Liver (tissue), 9 donors: ENCODE data around the gene LRRC75B. TPM values are rescaled to one million over a fixed set of nuclear protein-coding genes. Genes with fewer than 3 reads are reported as not detected.

Source experiments
- DNase-seq: peaks from one replicate; pipeline ENCODE4 v3.0.0-alpha.2; 2017; ENCODE audit warnings: low spot score
- H3K27ac ChIP-seq, 2 donors: one replicate each; pipeline ENCODE4 v1.7.0; 2013; ENCODE audit warnings: inconsistent platforms in 2 of 2, low read length in 2 of 2, control low read depth in 1 of 2, low read depth in 1 of 2, mild to moderate bottlenecking in 1 of 2
- H3K27me3 ChIP-seq, 4 donors: one replicate each; pipeline versions ENCODE4 v1.6.1 to v1.7.0; 2013; ENCODE audit warnings: low read length in 3 of 4, inconsistent platforms in 1 of 4, mild to moderate bottlenecking in 1 of 4, moderate library complexity in 1 of 4; ENCODE audit not compliant: control insufficient read depth in 4 of 4, insufficient read depth in 4 of 4
- H3K36me3 ChIP-seq, 4 donors: one replicate each; pipeline versions ENCODE4 v1.6.1 to v1.7.0; 2013; ENCODE audit warnings: low read length in 3 of 4, mild to moderate bottlenecking in 3 of 4, low read depth in 1 of 4, moderate library complexity in 1 of 4; ENCODE audit not compliant: control insufficient read depth in 4 of 4, insufficient read depth in 3 of 4
- H3K4me1 ChIP-seq, 4 donors: one replicate each; pipeline versions ENCODE4 v1.6.1 to v1.7.0; 2013; ENCODE audit warnings: low read length in 3 of 4, mild to moderate bottlenecking in 3 of 4, moderate library complexity in 1 of 4; ENCODE audit not compliant: control insufficient read depth in 4 of 4, insufficient read depth in 4 of 4
- H3K4me3 ChIP-seq, 3 donors: one replicate each; pipeline versions ENCODE4 v1.6.1 to v1.7.0; 2013; ENCODE audit warnings: low read length in 3 of 3, control low read depth in 1 of 3, low read depth in 1 of 3, mild to moderate bottlenecking in 1 of 3
- H3K9ac ChIP-seq, 2 donors: one replicate each; pipeline ENCODE4 v1.7.0; 2013; ENCODE audit warnings: low read length in 2 of 2, mild to moderate bottlenecking in 2 of 2, moderate library complexity in 2 of 2, control low read depth in 1 of 2, low read depth in 1 of 2
- H3K9me3 ChIP-seq, 4 donors: one replicate each; pipeline versions ENCODE4 v1.6.1 to v1.7.0; 2013; ENCODE audit warnings: low read length in 3 of 4; ENCODE audit not compliant: control insufficient read depth in 4 of 4
- EGR1 ChIP-seq, 2 donors: IDR thresholded peaks; 2 replicates each; pipeline ENCODE4 v1.6.1; 2016 to 2018; ENCODE audit warnings: antibody characterized with exemption in 2 of 2, low read depth in 2 of 2
- FOXA1 ChIP-seq: IDR thresholded peaks from 2 replicates; pipeline ENCODE4 v1.6.1; 2016; ENCODE audit warnings: antibody characterized with exemption
- FOXA2 ChIP-seq: IDR thresholded peaks from 2 replicates; pipeline ENCODE4 v1.6.1; 2016; ENCODE audit warnings: antibody characterized with exemption
- GABPA ChIP-seq, 2 donors: IDR thresholded peaks in 1 of 2; conservative IDR thresholded peaks in 1 of 2; 2 replicates each; pipeline ENCODE4 v1.6.1; 2016; ENCODE audit warnings: antibody characterized with exemption in 2 of 2, mild to moderate bottlenecking in 1 of 2, moderate library complexity in 1 of 2
- HNF4A ChIP-seq, 2 donors: conservative IDR thresholded peaks; 2 replicates each; pipeline ENCODE4 v1.6.1; 2016; ENCODE audit warnings: antibody characterized with exemption in 2 of 2, mild to moderate bottlenecking in 2 of 2
- HNF4G ChIP-seq: IDR thresholded peaks from 2 replicates; pipeline ENCODE4 v1.6.1; 2016; ENCODE audit warnings: antibody characterized with exemption
- JUND ChIP-seq, 2 donors: IDR thresholded peaks; 2 replicates each; pipeline ENCODE4 v1.6.1; 2016; ENCODE audit warnings: antibody characterized with exemption in 2 of 2
- NR2F2 ChIP-seq: IDR thresholded peaks from 2 replicates; pipeline ENCODE4 v1.6.1; 2016; ENCODE audit warnings: antibody characterized with exemption
- RAD21 ChIP-seq, 2 donors: IDR thresholded peaks; 2 replicates each; pipeline ENCODE4 v1.6.1; 2016; ENCODE audit warnings: antibody characterized with exemption in 2 of 2, mild to moderate bottlenecking in 2 of 2
- RXRA ChIP-seq, 2 donors: IDR thresholded peaks; 2 replicates each; pipeline ENCODE4 v1.6.1; 2017 to 2018; ENCODE audit warnings: antibody characterized with exemption in 2 of 2, mild to moderate bottlenecking in 1 of 2
- SP1 ChIP-seq: IDR thresholded peaks from 2 replicates; pipeline ENCODE4 v1.6.1; 2018; ENCODE audit warnings: antibody characterized with exemption, mild to moderate bottlenecking
- TAF1 ChIP-seq: conservative IDR thresholded peaks from 2 replicates; pipeline ENCODE4 v1.6.1; 2016; ENCODE audit warnings: antibody characterized with exemption, mild to moderate bottlenecking
- YY1 ChIP-seq: IDR thresholded peaks from 2 replicates; pipeline ENCODE4 v1.6.1; 2016; ENCODE audit warnings: antibody characterized with exemption, mild to moderate bottlenecking
- WGBS: extraction: QIAGEN DNeasy Blood & Tissue Kit; methylation state at CpG from one replicate; pipeline ENCODE4 v1.1.7; 2013; 5-methylcytosine and 5-hydroxymethylcytosine counted together
- polyA plus RNA-seq, 2 donors: library from polyadenylated mRNA; stranded (reverse) in 1 of 2; unstranded in 1 of 2; fragments of 200-250 nt in 1 of 2; fragments of >200 nt in 1 of 2; fragmentation: Nextera tagmentation in 1 of 2; extraction: Ambion mirVana in 1 of 2; gene quantifications; one replicate each; pipeline versions ENCODE4 v1.2.1 to v1.2.3, GENCODE V29; 2013 to 2015
- total RNA-seq, 2 donors: library from RNA; depleted of rRNA; stranded (reverse); fragments of >200 nt; gene quantifications; one replicate each; pipeline ENCODE4 v1.2.3, GENCODE V29; 2014
- TF ChIP-seq, protein P1 (sequence below): IDR thresholded peaks from 2 replicates; pipeline ENCODE4 v1.6.1; 2016; ENCODE audit warnings: antibody characterized with exemption
- TF ChIP-seq, protein P2 (sequence below): IDR thresholded peaks from 2 replicates; pipeline ENCODE4 v1.6.1; 2016; ENCODE audit warnings: antibody characterized with exemption
- TF ChIP-seq, protein P3 (sequence below): IDR thresholded peaks from 2 replicates; pipeline ENCODE4 v1.6.1; 2016; ENCODE audit warnings: antibody characterized with exemption, mild to moderate bottlenecking
- TF ChIP-seq, protein P4 (sequence below): IDR thresholded peaks from 2 replicates; pipeline ENCODE4 v1.6.1; 2016; ENCODE audit warnings: antibody characterized with exemption
- TF ChIP-seq, protein P5 (sequence below): fragments of 150-350 bp; IDR thresholded peaks from 2 replicates; pipeline ENCODE4 v1.5.1; 2017; ENCODE audit warnings: improper control_type of control experiment, low read depth, low read length; ENCODE audit not compliant: missing input control
- donor health status: healthy.
- donor health status: healthy.
- donor health status: healthy.
- donor health status: healthy.
- donor health status: healthy.

LRRC75B gene
- total and polyA plus RNA-seq, 4 donors = 7.8 to 14.3 (median 9.4) TPM

DNA sequence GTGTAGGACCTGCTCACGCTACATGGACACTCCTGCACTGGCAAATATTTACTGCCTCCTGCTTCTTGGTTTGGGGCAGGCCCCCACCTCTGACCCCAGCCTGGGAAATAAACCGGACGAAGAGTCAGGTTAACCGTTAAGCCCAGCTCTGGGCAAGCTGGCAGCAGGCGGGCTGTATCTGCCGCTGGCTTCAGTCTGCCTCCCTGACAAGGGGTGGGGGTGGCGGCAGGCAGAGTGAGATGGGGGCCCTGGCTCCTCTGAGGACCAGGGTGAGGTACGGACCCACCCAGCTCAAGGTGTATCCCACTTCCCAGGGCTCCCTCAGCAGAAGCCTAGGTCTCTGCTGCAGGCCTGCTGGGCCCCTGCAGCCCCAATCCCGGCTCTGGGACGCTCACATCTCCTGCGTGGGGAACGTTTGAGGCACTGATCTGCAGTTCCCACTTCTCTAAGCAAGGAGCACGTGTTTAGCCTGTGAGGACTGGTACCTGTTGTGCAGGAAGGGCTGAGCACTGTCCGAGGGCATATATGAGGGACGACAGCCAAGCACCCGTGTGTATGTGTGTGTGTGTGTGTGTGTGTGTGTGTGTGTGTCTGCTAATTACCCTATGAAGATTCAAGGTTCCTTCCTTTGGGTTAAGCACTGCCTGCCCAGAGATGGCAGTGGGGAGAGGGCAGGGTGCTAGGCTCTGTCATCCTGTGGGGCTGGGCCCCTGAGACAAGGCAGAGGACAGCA lies 1.1 kb upstream of the LRRC75B start:
- 32% methylated on average over 16 of the region's 16 CpGs for WGBS
- H3K36me3 ChIP-seq = peaks cover 0 to 2% (median under 1%) of the 10 kb centered on the region in 4 donors
- peaks cover 20 to 38% (median 30%) of the 10 kb centered on the region in 4 donors for H3K4me1 ChIP-seq
- no peaks in the 10 kb centered on the region for H3K9me3 ChIP-seq
- peak overlapping the region; percentile 75 to 76 for H3K27ac ChIP-seq
- H3K27me3 ChIP-seq = no peaks in the 10 kb centered on the region
- no peak overlapping the region for H3K9ac ChIP-seq
- peak; percentile 52 for DNase-seq
- H3K4me3 ChIP-seq = no peak overlapping the region
- TF ChIP-seq, protein P1, sequence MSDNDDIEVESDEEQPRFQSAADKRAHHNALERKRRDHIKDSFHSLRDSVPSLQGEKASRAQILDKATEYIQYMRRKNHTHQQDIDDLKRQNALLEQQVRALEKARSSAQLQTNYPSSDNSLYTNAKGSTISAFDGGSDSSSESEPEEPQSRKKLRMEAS = no peak
- TF ChIP-seq, protein P2, sequence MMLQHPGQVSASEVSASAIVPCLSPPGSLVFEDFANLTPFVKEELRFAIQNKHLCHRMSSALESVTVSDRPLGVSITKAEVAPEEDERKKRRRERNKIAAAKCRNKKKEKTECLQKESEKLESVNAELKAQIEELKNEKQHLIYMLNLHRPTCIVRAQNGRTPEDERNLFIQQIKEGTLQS = no peak
- TF ChIP-seq NR2F2 (peak; percentile 67), RAD21 (IDR thresholded peaks at IDR 0.05) (peak; percentile 41 to 43), FOXA1 (peak; percentile 35), GABPA (IDR thresholded peaks at IDR 0.05 in 1 of 2, conservative IDR thresholded peaks at IDR 0.05 in 1 of 2) (no peak), HNF4G (no peak), EGR1 (IDR thresholded peaks at IDR 0.05; ENCODE audit: low read depth in 2 of 2) (no peak), FOXA2 (no peak), JUND (IDR thresholded peaks at IDR 0.05) (peak in 1 of 2 donors; percentile 62), SP1 (peak; percentile 56), TAF1 (peak; percentile 81), YY1 (no peak), RXRA (IDR thresholded peaks at IDR 0.05) (peak; percentile 63 to 80), HNF4A (conservative IDR thresholded peaks at IDR 0.05) (peak in 1 of 2 donors; percentile 68)
- TF ChIP-seq, protein P3, sequence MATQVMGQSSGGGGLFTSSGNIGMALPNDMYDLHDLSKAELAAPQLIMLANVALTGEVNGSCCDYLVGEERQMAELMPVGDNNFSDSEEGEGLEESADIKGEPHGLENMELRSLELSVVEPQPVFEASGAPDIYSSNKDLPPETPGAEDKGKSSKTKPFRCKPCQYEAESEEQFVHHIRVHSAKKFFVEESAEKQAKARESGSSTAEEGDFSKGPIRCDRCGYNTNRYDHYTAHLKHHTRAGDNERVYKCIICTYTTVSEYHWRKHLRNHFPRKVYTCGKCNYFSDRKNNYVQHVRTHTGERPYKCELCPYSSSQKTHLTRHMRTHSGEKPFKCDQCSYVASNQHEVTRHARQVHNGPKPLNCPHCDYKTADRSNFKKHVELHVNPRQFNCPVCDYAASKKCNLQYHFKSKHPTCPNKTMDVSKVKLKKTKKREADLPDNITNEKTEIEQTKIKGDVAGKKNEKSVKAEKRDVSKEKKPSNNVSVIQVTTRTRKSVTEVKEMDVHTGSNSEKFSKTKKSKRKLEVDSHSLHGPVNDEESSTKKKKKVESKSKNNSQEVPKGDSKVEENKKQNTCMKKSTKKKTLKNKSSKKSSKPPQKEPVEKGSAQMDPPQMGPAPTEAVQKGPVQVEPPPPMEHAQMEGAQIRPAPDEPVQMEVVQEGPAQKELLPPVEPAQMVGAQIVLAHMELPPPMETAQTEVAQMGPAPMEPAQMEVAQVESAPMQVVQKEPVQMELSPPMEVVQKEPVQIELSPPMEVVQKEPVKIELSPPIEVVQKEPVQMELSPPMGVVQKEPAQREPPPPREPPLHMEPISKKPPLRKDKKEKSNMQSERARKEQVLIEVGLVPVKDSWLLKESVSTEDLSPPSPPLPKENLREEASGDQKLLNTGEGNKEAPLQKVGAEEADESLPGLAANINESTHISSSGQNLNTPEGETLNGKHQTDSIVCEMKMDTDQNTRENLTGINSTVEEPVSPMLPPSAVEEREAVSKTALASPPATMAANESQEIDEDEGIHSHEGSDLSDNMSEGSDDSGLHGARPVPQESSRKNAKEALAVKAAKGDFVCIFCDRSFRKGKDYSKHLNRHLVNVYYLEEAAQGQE = no peak
- TF ChIP-seq, protein P4, sequence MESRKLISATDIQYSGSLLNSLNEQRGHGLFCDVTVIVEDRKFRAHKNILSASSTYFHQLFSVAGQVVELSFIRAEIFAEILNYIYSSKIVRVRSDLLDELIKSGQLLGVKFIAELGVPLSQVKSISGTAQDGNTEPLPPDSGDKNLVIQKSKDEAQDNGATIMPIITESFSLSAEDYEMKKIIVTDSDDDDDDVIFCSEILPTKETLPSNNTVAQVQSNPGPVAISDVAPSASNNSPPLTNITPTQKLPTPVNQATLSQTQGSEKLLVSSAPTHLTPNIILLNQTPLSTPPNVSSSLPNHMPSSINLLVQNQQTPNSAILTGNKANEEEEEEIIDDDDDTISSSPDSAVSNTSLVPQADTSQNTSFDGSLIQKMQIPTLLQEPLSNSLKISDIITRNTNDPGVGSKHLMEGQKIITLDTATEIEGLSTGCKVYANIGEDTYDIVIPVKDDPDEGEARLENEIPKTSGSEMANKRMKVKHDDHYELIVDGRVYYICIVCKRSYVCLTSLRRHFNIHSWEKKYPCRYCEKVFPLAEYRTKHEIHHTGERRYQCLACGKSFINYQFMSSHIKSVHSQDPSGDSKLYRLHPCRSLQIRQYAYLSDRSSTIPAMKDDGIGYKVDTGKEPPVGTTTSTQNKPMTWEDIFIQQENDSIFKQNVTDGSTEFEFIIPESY = no peak
- TF ChIP-seq, protein P5, sequence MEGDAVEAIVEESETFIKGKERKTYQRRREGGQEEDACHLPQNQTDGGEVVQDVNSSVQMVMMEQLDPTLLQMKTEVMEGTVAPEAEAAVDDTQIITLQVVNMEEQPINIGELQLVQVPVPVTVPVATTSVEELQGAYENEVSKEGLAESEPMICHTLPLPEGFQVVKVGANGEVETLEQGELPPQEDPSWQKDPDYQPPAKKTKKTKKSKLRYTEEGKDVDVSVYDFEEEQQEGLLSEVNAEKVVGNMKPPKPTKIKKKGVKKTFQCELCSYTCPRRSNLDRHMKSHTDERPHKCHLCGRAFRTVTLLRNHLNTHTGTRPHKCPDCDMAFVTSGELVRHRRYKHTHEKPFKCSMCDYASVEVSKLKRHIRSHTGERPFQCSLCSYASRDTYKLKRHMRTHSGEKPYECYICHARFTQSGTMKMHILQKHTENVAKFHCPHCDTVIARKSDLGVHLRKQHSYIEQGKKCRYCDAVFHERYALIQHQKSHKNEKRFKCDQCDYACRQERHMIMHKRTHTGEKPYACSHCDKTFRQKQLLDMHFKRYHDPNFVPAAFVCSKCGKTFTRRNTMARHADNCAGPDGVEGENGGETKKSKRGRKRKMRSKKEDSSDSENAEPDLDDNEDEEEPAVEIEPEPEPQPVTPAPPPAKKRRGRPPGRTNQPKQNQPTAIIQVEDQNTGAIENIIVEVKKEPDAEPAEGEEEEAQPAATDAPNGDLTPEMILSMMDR = no peak
